DMS153 (cell line): ENCODE results near the gene ZNF716.
"Not testable (repeated sequence)": the region's sequence is repeated elsewhere in the genome, so short reads cannot be mapped to it uniquely, and the experiment has no call there.

Experiments used
- DNase-seq: peaks from one replicate; lab custom pipeline; 2025; lab: John Stamatoyannopoulos, UW

ZNF716 gene

DNA sequence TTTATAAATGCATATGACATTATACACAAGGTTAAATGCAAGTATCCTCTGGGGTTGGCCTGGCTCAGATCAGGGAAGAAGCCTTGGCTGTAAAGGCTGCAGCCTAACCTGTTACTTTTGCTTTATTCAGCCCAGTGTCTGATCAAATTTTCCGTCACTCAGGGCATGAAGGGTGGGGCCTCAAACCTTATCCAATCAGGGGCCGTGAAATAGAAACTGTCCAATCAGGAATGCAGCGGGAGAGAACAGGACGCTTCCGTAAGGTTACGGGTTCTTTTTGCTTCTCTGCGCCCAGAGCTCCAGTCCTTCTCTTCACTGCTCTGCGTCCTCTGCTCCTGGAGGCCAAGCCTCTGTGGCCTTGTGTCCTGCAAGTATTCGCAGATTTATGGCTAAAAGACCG, at the start of gene ZNF716:
Gene ZNF716 (plus strand): TSS at position 274 of the 400 bp plus-strand sequence. CDS start 112 bp downstream, at position 386.
- no peak for DNase-seq

DNA sequence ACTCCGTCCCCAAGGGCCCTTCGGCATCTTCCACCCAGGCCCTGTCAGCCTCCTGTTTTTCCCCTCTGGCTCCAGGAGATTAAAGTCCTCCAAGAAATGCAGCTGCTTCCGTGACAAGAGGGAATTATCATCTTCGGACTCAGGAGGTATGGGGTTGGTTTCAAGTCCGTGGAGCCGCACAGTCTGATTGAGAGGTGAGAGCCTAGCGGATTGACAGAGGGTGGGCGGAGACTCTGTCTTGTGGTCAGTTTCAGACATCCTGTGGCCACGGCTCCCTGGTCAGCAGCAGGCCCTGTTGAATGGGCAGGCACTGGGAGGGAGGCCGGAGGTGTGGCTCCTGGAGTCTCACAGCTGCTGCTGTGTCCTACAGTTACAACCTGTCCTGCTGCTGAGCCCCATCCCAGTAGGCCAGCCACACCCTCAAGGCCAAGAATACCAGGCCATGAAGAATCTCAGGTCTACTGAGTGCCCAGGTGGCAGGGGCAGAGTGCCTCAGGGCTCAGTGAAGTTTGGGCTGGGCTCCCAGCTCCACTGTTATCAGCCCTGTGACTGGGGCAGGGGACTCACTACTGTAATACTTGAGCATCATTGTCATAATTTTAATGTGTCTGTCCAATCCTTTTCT, 49.3 kb upstream of the ZNF716 start:
- no peak for DNase-seq

DNA sequence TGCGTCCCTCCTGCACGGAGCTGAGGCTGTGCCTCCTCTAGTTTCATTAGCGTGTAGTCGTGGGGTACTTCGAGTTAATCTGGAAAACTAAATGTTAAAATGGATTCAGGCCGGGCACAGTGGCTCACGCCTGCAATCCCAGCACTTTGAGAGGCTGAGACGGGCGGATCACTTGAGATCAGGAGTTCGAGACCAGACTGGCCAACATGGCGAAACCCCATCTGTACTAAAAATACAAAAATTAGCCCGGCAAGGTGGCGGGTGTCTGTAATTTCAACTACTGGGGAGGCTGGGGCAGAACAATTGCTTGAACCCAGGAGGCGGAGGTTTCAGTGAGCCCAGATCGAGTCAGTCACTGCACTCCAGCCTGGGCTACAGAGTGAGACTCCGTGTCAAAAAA, 46.9 kb upstream of the ZNF716 start:
- DNase-seq: not testable (repeated sequence)

DNA sequence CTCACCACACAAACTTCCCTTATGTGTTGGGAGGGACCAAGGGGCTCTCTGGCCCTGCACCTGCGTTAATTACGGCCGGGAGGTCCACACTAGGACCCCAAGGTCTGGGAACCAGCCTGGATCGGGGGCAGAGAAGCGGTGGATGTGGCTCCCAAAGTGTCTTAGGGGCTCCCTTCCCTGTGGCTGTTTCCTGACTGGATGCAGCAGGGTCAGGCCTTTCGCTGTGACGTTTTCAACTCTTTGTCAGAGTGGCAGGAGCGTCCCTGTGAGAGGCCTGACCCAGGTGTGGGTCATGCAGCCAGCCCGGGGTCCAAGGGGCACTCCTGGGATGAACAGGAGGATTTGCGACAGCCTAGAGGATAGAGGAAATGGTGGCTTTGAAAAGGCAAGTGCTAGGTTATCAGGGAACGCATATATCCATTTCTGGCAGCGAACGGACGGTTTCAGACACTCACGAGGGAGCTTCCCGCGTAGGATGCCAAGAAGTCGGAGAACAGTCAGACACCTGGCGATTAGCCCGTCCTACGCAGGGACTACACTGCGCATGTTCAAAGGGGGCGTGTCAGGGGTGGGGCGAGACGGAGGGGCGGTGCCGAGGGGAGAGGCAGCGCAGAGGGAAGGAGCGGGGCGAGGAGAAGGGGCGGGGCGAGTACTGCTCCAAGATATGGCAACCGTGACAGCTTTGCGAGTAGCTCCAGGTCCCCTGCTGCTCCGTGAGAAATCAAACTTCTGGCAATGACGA, 46.2 kb upstream of the ZNF716 start:
- no peak for DNase-seq

DNA sequence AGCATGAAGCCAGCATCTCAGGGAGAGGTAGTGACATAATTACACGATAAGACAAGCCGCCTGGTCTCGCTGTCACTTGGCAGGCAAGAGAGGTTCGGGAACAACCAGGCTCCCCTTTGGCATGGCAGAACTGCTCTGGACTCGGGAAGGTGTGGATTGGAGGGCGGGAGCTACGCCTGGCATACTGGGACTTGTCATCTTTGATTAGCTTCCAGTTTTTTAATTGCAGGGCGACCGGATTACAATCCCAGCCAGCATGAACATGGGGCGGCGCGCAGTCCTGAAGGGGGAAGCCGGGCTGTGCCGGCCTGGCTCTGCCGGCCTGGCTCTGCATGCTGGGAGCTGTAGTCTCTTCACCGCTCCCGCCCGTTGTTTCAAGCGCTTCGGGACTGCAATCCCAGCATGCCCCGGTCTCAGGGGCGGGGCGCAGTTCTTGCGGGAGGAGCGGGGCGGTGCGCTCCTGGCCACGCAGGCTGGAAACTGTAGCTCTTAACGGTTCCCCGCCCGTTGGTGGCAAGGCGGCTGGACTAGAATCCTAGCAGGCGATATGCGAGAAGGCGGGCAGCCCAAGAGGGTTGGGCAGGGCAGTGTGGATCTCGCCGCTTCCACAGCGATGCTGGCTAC, 45.5 kb upstream of the ZNF716 start:
- DNase-seq: no peak

DNA sequence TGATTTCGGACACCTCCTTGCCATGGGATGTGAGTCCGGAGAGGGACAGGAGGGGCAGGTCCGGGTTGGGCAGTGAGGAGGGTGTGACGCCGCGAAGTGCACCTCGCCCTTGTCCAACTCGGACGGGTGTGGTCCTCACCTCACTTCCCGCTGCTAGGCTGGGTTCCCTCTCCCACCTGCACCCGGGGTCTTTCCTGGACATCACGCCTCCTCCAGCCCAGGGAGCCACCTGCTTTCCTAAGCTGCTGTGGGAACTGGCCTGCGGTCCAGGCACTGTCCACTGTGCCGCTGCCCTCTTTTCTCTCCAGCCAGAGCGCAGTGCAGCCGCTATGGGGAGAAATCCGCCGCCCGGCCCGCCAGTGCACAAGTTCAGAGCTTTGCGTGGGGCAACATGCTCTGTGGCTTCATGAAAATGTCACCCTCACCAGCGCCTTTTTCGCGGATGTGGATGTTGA, 45.0 kb upstream of the ZNF716 start:
- DNase-seq: no peak

DNA sequence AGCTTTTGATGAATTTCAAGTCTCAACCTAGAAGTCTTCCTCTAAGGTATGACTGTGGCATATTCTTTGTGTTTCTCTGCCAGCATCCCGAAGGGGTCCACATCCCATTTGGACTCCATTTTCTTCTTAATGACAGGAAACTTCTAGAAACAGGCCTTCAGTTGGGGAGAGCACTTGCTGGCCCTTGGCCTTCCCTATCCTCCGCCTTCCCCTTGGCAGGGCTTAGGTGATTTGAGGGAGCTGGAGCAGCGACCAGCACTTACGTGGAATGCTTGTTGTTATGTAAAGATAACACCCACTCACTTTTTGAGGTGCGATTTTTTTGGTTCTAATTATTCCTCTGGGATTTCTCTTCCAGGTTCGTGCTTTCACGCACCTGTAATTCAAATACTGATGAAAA, 42.9 kb upstream of the ZNF716 start:
- DNase-seq: no peak

DNA sequence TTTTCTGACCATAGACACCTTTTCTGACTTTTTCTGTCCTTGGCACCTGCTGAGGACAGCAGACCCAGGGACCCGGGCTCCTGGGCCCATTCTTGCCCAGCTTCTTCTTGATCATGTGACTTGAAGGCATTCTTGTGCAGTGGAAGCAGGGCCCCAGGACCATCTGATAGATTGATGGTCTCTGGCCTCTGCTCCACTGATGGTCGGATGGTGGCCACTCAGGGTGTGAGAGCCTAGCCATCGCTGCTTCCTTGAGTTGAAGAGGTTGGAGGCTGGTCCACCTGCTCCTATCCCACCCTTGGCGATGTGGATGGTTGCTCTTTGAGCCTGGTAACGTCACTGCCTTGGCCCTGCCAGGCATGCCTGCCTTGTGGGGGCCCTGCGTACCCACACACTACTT, 37.8 kb upstream of the ZNF716 start:
- DNase-seq: no peak

DNA sequence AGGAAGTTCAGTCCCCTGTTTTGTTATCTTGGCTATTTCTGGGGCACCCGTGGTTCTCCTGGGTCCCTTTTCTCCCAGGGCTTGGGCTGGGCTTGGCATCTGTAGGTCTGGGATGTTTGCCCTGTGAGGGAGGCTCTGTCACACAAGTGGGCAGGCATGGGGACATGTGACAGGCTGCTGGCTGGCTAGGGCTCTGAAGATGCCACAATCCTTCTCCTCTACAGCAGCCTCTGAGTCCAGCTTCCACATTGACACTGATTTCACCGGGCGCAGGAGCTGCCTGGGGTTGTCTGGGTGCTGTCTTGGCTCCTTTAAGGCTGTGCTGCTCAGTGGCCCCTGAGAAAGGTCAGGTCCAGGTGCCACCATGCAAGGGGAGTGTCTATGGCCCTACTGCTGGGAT, 37.4 kb upstream of the ZNF716 start:
- no peak for DNase-seq

DNA sequence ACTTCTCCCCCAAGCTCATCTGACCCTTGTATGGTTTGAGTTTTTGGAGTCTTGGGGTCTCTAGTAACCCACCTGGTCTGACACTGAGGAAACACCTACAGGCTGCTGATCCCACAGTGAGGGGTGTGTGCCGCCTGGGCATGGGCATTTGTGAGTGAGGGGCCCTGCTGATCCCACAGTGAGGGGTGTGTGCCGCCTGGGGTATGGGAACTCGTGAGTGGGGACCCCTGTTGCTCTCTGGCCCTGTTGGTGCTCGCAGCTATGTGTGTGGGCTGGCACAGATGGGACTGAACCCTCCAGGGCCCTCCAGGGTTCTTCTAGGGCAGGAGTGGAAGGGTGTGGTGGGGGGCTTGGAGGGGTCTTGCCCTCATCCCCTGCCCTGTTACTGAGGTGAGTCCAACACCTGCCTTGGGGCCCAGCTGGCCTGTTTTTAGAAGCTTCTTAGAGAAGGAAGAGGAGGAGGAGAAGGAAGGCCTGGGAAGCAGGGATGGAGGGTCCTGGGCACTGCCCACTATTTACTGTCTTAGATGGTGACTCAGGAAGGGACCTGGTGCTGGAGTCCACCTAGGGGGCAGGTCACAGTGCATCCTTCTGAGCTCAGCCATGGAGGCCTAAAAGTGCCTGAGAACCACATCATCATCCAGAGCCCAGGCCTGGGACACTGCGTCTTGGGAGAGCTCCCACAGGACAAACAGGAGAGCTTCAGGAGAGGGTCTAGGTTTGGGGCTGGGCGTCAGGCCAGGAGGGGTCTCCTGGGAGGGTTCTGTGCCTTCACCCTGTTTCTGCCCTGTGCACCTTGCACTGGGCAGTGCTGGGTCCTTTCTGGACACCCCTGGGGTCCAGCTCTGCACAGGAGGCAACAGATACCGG, 36.2 kb upstream of the ZNF716 start:
- DNase-seq: no peak

DNA sequence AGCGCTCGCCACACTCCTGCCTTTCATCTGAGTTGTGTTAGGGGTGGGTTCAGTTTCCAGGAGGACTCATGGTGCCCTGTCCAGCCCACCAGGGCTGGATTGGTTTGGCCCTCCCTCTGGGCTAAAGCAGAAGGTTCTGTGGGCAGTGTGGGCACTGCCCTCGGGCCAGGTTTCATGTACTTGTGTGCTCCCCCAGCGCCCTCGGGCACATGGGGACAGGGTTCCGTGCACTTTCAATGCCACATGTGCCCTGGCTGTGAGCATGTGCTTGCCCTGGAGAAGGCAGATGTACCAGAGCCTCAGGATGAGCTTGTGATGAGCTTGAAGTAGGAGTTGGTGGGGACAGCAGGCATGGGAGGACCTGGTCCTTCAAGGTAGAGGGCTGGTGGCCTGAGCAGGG, 35.6 kb upstream of the ZNF716 start:
- no peak for DNase-seq

DNA sequence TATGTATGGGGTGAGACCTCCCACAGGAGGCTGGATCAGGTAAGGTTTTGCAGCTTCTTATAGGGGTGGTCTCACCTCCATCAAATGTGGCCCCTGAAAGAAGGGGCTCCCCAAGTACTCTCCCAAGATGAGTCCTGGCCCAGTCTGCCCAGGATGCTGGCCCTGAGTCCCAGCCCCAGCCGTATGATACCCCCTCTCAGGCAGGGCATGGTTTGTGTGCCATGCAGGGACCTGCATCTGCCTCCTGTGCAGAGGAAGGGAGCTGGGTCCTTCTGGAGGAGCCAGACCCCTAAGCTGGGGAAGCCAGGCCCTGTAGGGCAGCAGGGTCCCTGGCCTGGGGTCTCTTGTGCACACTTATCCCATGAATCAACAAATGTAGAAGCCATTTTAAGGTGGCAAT, 35.1 kb upstream of the ZNF716 start:
- DNase-seq: no peak

DNA sequence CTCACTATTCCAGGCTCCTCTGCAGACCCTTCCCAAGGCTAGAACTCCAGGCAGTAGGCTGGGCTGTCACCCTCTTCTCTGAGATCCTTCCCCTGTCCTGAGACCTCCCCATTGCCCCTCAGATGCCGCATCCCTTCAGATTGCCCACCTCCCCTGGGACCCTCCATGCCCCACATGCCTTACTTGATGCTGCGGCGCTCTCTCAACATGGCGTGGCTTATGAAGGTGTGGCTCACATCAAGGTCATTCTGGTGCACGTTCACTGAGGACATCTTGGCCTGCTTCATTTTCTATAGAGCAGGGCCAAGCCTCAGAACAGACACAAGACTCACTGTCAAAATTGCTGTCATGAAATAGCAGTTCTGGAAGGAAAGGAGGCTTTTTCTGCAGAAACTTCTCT, 34.7 kb upstream of the ZNF716 start:
- DNase-seq: no peak

DNA sequence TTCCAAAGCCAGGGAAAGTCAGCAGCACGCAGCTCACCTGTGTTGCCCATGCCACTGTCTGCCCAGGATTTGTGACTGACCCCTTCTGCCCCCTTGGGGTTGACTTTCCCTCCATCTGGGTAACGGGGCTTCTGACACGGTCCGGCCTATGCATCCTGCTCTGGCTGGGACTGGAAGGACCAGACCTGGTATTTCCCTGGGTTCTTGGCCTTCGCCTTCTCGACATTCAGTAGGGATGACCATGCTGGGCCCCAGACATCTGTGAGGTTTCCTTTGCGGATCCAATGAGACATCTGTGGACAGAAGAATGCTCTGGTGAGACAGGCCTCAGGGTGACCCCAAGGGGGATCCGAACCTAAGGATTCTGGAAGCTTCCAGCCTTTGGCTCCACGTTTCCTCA, 34.2 kb upstream of the ZNF716 start:
- no peak for DNase-seq

DNA sequence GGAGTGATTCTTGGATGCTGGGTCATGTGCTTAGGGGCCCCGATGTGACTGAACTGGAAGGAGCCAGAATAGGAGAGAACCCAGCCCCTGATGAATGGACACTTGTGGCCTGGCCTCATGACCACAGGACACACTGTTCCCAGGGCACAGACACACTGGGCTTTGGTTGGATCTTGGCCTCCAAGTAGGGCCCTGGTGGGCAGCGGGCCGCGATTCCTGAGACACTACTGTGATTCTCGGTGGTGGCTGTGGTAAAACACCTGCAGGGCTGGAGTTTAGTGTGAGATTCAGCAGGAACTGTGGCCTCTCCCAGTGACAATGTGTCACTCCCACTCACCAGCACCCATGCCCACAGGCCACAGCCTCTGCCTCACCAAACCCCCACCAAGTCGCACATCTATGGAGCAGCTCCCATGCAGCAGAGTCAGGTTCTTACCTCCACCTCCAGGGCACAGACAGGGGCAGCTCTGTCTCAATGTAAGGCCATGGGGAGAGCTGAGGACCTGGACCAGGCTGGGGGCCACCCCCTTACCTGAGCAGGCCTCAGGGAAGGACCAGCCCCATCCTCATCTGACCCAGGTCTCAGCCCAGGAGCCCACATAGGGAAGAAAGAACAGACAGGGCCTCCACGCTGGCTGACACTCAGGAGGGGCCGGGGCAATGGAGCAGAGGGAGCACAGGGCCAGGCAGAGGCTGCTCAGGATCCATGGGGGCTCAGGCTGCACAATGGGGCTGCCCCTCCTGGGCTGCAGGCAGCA, 33.2 kb upstream of the ZNF716 start:
- DNase-seq: no peak

DNA sequence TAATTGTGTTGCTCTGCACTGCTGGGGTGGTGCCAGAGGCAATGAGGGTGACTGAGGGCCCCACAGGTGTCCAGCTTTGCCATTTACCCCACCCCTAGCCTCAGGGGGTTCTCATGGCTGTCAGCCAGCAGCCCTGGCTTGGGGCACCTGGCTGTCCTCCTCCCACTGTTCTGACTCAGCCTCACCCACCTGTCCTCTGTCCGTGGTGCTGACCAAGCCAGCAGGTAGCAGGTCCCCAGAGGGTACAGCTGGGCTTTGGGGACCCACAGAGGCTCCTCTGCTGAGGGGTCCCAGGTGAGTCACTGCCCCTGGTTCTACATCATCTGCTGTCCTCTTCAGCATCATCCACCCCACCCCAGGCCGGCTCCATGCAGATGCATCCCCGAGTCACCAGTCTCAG, 32.2 kb upstream of the ZNF716 start:
- no peak for DNase-seq

DNA sequence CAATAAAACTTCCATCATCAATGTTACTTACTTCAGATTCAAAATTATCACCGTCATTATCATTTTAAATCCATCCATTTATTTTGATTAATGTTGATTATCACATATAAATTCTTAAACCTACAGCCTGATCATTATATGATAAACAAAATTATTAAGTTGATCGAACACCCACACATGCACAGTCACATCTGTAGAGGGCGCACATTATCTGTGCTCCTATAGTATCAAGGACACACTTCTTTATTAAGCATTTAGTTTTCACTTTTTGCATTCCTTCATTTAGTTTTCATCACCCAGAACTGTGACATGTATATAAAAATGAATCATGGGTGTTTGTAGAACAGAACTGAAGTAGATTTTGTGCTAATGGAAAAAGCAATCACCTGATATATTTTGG, 26.2 kb upstream of the ZNF716 start:
- DNase-seq: no peak

DNA sequence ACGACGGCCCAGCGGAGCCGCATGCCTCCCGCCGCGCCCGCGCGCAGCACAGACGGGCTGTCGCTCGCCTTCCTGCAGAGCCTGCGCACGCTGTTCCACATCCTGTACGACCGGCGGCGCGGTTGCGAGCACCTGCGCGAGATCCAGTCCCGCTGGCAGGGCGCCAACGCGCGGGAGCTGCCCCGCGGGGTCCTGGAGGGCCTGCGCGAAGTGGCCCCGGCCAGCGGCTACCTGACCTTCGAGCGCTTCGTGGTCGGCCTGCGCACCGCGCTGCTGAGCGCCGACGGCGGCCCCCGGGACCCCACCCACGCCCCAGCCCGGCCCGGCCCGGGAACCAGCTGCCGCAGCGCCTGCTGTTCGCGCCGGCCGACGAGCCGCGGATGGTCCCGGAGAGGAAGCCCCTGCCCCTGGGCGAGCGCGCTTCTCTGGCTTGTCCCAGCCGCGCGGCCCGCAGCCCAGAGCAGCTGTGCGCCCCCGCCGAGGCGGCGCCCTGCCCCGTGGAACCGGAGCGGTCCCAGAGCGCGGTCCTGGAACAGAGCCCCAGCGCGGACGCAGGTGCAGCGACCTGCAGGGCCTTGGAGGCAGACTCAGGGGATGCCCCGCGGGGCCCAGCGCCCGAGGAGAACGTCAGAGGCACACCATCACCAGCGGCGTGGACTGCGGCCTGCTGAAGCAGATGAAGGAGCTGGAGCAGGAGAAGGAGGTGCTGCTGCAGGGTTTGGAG, 25.3 kb upstream of the ZNF716 start:
- no peak for DNase-seq

DNA sequence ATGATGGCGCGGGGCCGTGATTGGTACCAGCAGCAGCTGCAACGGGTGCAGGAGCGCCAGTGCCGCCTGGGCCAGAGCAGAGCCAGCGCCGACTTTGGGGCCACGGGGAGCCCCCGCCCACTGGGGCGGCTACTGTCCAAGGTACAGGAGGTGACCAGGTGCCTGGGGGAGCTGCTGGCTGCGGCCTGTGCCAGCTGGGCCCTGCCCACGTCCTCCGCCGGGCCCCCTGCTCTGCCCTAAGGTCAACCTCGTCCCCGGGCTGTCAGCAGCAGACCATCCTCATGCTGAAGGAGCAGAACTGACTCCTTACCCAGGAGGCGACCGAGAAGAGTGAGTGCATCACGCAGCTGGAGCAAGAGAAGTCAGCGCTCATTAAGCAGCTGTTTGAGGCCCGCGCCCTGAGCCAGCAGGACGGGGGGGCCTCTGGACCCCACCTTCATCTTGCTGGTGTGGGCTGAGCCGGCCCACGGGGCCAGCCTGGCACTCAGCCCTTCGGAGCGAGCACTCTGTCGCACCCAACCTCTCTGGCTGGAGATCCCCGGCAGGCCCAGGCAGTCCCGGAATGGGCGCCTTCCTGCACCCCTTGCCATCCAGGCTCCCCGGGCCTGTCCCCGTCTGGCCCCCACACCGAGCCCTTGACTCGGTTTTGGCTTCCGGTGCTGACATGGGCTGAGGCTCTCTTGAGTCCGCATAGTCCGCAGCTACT, 24.6 kb upstream of the ZNF716 start:
- DNase-seq: no peak

DNA sequence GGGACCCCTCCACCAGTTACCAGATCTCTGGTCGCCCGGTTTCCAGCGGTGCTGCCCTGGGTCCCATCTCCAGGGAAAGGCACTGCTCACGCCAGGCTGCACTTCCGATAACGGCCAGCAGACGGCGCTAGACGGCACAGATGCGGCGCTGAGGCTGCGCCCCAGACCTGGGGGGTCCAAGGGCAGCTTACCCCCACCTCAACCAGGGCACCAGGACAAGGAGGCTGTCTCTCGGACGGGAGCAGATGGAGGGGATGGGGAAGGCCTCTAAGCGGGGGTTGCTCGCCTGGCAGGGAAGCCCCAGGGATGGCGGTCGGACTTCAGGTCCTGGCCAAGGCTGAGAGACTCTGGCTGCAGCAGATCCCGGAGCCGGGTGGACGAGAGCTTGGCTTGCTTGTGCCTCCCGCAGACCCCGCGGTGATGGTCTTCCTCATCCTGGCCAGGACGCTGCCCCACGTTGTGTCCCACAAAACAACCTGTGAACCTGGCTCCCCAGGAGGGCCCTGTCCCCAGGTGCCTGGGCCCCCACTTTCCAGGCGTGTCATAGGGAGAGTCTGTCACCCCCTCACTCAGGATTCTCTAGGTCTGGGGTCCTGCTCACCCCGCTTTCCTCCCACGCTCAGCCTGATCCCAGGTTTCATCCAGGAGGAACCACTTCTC, 23.9 kb upstream of the ZNF716 start:
- no peak for DNase-seq
